HG03378 (cell line): ENCODE data around the gene LBHD2.

Experiments used
- ATAC-seq: cut with Tn5 transposase; IDR thresholded peaks from one replicate; pipeline ENCODE4 v1.9.1; 2021; ENCODE audit warnings: mild to moderate bottlenecking, moderate library complexity; ENCODE audit not compliant: unreplicated experiment

LBHD2 gene

DNA sequence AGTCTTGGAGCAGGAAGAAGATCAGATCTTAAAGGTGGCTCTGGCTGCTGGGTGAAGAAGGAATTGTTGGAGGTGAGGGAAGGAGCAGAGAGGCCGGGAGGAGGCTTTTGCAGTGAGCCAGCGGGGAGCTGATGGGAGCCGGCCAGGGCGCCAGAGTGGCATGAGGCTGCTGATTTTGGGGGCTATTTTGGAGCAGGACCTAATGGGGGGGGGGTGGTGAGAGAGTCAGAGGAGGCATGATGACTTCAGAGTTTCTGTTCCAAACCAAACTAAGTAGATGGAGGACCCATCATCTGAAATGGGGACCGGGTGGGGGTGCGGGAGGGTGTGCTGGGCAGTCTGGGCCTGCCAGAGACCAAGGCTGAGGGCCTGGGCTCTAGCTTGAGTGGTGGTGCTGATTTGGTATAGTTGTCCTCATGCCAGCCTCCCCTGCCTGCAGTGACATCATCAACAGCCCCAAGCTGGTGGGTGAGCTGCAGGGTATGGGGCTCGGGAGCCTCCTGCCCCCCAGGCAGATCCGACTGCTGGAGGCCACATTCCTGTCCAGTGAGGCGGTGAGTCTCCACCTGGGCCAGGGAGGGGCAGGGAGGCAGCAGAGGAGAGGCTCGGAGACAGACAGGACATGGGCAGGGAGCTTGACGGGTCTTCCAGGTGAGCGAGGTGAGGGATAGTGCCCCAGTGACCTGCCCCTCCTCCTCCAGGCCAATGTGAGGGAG is 45.4 kb downstream of the LBHD2 start:
- ATAC-seq: no peak

DNA sequence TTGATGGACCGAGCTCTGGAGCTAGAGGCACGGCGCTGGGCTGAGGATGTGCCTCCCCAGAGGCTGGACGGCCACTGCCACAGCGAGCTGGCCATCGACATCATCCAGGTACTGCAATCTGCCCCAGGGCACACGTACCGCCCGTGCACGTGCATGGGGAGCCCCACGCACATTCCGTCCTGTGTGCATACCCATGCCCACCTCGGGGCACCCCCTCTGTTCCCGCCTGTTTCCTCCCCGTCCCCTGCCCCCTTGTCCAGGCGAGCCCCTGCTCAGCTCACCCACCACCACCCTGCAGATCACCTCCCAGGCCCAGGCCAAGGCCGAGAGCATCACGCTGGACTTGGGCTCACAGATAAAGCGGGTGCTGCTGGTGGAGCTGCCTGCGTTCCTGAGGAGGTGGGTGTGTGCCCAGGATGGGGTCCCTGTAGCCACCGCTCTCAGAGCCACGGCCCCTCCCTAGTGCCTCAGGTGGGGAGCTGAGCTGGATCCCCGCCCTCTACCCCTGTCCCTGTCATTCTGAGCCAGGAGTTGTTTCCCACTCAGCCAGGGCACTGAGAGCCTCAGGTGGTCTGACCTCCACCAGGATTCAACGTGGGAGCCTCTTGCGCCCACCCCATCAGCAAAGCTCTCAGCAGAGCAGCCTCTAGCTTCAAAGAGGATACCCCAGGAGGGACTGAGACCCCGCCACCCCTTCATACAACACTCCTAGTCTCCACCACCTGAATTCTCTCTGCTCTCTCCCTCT is 46.2 kb downstream of the LBHD2 start:
- no peak for ATAC-seq

DNA sequence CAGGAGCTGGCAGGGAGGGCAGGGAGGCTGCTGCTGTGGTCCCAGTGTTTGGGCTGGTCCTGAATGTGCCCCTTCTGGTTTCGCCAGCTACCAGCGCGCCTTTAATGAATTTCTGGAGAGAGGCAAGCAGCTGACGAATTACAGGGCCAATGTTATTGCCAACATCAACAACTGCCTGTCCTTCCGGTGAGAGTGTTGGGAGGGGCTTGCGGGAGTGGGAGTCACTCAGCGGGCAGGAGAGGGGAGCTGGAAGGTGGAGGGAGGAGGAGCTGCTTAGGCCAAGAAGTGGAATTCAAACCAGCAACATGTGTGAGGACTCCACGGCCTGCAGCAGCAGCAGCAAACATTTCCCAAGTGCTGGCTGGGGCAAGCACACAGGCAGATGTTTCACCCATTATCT is 47.0 kb downstream of the LBHD2 start:
- ATAC-seq: no peak

DNA sequence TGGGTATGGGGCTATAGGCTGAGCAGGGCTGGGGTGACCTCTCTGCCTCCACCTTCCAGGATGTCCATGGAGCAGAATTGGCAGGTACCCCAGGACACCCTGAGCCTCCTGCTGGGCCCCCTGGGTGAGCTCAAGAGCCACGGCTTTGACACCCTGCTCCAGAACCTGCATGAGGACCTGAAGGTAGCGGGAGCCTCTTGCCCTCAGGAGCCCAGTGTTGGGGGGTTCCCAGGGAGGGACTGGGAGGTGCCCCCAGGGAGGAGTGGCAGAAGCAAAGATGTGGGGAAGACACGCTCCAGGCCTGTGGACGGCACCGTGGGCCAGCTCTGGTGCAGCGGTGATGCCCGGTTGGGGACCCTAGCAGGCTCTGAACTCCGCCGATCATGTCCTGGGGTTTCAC is 47.6 kb downstream of the LBHD2 start:
- no peak for ATAC-seq

DNA sequence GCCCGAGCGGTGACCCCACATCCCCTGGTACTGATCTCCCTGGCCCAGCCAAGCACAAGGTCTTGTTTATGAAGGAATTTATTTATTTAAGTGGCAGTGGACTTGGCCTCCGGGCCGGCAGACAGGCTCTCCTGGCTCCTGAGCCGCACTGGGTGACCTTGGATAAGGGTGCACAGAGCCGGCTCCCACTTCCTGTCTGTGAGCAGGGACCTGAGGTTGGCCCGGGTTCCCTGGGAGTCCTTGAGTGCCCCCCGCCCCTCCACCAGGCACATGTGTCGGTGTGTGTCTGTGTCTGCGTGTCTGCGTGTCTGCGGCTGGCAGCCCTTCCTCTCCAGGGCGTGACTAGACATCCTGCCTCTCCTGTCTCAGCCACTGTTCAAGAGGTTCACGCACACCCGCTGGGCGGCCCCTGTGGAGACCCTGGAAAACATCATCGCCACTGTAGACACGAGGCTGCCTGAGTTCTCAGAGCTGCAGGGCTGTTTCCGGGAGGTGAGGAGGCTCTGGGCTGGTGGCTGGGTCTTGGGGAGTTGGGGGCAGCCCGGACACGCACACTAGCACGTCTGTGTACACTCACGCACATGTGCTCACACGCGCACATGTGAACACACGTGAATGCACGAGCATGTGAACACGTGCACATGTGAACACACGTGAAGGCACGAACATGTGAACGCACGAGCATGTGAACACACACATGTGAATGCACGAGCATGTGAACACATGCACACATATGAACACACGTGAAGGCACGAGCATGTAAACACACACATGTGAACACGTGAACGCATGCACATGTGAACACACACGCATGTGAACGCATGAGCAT is 48.6 kb downstream of the LBHD2 start:
- no peak for ATAC-seq

DNA sequence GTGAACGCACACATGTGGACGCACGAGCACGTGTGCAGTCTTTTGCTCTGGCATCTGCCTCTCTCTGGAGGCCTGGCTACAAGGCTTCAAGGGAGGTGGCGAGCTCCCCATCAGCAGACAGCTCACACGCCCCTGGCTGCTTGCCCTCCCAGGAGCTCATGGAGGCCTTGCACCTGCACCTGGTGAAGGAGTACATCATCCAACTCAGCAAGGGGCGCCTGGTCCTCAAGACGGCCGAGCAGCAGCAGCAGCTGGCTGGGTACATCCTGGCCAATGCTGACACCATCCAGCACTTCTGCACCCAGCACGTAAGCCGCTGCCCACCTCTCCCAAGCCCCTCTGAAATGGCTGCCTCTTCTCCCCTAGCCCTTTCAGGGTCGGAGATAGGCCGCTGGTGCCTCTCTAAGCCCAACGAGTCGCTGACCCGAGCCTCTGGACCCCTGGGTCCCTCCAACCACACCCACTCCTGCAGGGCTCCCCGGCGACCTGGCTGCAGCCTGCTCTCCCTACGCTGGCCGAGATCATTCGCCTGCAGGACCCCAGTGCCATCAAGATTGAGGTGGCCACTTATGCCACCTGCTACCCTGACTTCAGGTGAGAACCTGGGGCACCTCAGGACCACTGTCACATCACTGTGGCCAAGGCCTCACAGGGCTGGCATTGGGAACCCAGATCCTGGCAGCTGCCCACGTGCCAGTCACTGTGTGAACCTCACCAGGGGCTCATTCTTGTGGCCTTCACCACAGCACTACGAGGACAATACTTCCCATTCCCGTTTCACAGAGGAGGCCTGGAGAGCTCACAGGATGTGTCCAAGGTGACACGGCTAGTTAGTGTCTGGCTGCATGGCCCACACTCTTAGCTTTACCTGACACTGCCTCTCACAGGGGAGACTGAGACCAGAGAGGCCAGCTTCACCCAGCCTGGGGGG is 49.5 kb downstream of the LBHD2 start:
- ATAC-seq: no peak

DNA sequence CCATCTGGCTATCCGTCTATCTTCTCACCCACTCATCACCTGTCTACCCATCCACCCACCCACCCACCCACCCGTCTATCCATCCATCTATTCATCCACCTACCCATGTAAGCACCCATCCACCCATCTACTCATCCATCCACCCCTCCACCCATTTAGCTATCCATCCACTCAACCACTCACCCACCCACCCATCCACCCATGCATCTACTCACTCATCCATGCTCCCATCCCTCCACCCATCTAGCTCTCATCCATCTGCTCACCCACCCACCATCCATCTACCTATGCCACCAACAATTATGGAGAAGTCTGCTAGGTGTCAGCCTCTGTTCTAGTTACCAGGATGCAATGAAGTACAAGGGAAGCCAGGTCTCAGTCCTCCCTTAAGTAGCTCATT is 50.4 kb downstream of the LBHD2 start:
- ATAC-seq: no peak

DNA sequence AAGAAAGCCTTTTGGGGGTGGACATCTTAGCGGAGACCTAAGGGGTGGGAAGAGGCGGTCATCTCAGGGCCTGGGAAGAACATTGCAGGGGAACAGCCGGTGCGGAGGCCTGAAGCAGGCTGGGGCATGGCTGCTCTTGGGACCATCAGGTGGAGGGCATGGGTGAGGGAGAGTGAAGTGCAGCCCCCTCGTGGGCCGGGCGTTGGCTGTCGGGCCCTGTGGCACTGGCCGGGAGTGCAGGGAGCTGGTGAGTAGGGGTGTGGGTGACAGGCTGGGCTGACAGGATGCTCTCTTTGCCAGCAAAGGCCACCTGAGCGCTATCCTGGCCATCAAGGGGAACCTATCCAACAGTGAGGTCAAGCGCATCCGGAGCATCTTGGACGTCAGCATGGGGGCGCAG is 50.9 kb downstream of the LBHD2 start:
- no peak for ATAC-seq

DNA sequence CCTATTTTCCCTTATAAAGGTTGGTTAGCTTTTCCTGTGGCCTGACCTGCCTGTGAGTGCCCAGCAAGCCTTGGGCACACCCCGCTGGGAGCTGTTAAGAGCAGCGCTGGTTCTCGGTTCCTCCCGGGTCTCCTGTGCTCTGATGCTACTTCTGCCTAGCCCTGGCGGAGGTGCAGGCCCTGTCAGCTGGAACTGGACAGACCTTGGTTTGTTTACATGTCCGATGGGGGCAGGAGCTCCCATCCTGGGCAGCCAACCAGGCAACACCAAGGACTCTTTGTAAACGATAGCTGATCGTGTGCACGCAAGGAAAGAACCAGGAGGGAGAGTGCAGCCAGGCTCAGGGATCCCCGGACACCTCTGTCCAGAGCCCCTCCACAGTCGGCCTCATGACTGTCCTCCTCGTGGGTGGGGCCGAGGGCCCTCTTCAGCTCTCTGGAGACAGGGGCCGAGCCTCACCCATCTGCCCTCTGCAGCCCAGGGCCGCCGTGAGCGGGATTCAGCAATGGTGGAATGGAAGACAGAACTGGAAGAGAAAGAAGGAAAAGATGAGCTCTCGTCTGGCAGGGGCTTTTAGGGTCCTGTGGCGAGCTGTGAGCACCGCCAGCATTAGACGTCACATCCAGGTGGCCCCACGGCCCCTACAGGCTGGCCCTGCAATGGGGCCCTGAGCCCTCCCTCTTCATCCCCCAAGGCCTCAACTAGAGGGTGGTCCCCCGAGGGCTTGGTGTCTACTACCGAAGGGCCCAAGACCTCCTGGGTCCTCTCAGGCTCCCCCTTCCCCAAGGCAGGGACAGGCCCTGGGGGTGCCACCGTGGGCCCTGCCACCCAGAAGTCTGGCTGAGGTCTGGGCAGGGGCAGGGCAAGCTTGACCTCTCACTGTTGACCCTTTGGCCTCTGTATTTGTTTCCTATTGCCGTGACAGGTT is 51.6 kb downstream of the LBHD2 start:
- ATAC-seq: no peak

DNA sequence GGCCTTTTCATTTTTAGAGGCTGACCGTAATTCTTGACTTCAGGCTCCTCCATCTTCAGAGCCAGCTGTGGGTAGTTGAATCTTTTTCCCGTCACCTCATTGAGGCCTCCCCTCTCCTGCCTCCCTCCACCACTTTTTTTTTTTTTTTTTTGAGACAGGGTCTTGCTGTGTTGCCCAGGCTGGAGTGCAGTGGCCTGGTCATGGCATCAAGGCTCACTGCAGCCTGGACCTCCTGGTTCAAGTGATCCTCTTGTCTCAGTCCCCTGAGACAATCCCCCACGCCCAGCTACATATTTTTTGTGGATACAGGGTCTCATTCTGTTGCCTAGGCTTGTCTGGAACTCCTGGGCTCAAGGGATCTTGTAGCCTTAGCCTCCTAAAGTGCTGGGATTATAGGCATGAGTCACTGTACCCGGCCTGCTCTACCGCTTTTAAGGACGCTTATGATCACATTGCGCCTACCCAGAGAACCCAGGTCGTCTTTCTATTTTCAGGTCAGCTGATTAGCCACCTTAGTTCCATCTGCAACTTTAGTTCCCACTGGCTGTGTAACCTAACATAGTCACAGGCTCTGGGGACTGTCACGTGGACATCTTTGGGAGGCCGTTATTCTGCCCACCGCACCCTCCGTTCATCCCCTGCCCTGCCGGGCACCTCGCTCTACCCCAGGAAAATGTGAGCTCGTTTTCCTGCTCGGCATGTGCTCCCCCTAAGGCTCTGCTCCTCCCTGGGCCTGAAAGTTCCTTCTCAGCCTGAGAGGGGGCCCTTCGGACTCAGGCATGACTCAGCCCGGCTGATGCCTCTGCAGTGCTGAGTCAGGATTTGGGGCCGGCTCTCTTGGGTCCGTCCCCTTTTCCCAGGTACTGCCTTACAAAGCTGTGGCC is 52.6 kb downstream of the LBHD2 start:
- no peak for ATAC-seq

DNA sequence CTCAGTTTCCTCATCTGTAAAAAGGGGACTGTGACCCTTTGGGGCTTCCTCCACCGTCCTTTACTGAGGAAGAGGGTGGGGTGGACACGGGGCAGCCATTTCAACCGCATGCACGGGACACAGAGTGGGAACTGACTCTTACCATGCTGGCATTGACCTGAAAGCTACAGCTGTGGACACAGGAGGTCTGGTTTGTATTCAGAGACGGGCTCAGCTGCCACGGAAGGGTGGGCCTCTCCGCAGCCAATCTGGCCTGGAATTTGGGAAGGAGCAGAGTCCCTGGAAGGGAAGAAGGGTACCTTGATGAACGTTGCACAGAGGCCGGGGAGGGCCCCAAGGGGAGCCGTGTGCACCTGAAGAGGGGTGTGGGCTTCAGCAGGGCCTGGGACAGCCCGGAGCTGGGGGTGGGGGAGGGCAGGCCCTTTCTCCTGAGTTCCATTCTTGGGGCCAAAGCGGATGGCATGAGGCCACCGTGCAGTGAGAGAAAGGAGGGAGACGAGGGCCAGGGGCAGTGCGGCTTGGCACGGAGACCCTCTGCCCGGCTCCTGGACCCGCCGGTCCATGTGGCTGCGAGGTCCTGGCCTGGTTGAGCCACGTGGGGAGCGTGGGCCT is 53.8 kb downstream of the LBHD2 start:
- ATAC-seq: no peak

DNA sequence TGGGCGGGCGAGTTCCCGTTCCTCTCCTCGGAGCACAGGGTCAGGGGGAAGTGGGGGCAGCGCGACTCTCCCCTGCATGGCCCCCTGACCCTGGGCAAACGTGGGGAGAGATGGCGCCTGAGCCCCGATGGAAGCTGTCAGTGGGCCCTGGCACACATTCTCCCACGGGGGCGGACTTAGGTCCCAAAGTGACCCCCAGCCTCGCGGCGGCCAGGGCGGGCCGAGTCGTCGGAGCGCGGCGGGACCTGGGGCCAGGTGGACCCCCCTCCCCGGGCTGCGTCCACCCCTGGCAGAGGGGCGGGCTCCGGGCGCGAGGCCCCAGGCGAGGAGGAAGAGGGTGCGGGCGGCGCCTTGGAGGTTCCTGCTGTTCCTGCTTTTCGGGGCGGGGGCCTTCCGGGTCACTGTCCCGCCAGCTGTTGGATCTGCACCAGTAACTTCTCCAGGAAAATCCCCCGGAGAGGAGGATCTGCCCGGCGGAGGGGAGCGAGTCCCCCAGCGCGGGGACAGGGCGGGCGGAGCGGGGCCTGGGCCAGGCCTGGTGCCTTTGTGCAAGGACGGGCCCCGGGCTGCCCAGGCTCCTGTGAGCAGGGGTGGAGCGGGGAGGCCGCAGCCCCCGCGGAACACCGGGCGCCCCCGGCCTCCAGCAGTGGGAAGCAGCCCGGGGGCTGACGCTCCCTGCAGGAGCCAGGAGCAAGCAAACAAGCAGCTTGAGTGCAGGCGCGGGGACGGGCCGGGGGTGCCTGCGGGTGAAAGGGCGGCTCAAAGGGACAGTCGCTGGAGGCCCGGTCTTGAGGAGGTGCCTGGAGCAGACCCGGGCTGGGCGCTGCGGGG is 54.5 kb downstream of the LBHD2 start:
- no peak for ATAC-seq

DNA sequence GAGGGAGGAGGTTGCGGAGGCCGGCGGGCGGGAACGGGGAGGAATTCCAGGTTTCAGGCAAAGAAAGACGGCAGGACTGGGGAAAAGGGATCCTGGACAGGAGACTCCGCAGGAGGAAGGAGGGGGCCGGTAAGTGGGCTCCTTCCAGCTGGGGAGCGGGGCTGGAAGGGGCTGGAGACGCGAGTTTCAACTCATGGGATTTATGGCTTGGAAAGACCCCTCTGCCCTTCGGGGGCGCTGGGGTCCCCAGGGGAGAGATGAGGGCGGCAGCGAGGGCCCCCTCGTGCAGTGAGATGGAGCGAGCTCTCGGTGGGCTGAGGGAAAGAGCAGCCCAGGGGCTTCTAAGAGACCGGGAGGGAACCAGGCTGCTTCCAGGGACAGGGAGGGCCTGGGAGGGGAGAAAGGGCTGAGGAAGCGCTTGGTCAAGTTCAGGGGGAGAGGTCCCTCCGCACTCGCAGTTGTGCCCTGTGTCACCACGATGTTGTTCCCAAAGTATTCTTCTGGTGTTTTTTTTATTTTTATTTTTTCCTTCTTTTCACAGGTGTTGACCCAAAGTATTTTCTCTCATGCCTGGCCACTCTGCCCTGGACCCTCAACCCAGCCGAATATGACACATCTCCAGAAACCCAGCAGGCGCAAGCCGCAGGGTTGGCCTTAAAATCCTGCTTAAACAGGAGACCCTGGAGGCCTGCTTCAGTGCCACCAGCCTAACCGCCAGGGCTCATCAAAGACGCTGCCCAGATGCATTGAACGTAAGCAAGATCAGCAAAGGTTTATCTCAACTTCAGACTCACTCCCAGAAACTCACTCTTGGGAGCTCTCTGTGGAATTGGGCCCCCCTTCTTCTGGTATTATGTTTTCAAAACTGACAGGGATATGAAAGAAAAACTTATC is 55.4 kb downstream of the LBHD2 start:
- no peak for ATAC-seq
